Liver (tissue), 3 donors: Measurements from ENCODE around the gene HYLS1.

ENCODE experiments used
- ATF3 ChIP-seq: IDR thresholded peaks from 2 replicates; pipeline ENCODE4 v1.6.1; 2016; ENCODE audit warnings: antibody characterized with exemption
- CTCF ChIP-seq: fragments of 150-350 bp; IDR thresholded peaks from 2 replicates; pipeline ENCODE4 v1.5.1; 2017; ENCODE audit warnings: improper control_type of control experiment, low read depth, low read length; ENCODE audit not compliant: missing input control
- FOXA1 ChIP-seq: IDR thresholded peaks from 2 replicates; pipeline ENCODE4 v1.6.1; 2016; ENCODE audit warnings: antibody characterized with exemption
- HNF4A ChIP-seq, 2 donors: conservative IDR thresholded peaks; 2 replicates each; pipeline ENCODE4 v1.6.1; 2016; ENCODE audit warnings: antibody characterized with exemption in 2 of 2, mild to moderate bottlenecking in 2 of 2
- JUND ChIP-seq, 2 donors: IDR thresholded peaks; 2 replicates each; pipeline ENCODE4 v1.6.1; 2016; ENCODE audit warnings: antibody characterized with exemption in 2 of 2
- MAX ChIP-seq: IDR thresholded peaks from 2 replicates; pipeline ENCODE4 v1.6.1; 2016; ENCODE audit warnings: antibody characterized with exemption
- NR2F2 ChIP-seq: IDR thresholded peaks from 2 replicates; pipeline ENCODE4 v1.6.1; 2016; ENCODE audit warnings: antibody characterized with exemption
- RAD21 ChIP-seq, 2 donors: IDR thresholded peaks; 2 replicates each; pipeline ENCODE4 v1.6.1; 2016; ENCODE audit warnings: antibody characterized with exemption in 2 of 2, mild to moderate bottlenecking in 2 of 2
- REST ChIP-seq: IDR thresholded peaks from 2 replicates; pipeline ENCODE4 v1.6.1; 2016; ENCODE audit warnings: antibody characterized with exemption, mild to moderate bottlenecking
- RXRA ChIP-seq, 2 donors: IDR thresholded peaks; 2 replicates each; pipeline ENCODE4 v1.6.1; 2017 to 2018; ENCODE audit warnings: antibody characterized with exemption in 2 of 2, mild to moderate bottlenecking in 1 of 2
- SP1 ChIP-seq: IDR thresholded peaks from 2 replicates; pipeline ENCODE4 v1.6.1; 2018; ENCODE audit warnings: antibody characterized with exemption, mild to moderate bottlenecking
- TAF1 ChIP-seq: conservative IDR thresholded peaks from 2 replicates; pipeline ENCODE4 v1.6.1; 2016; ENCODE audit warnings: antibody characterized with exemption, mild to moderate bottlenecking
- YY1 ChIP-seq: IDR thresholded peaks from 2 replicates; pipeline ENCODE4 v1.6.1; 2016; ENCODE audit warnings: antibody characterized with exemption, mild to moderate bottlenecking
- ZBTB33 ChIP-seq: IDR thresholded peaks from 2 replicates; pipeline ENCODE4 v1.6.1; 2016; ENCODE audit warnings: antibody characterized with exemption
- donor health status: healthy.
- donor health status: healthy.

GRCh38 chr11:125916683-125917347 lies 29.3 kb downstream of the HYLS1 start:
- no peak for TF ChIP-seq CTCF
- no peak for TF ChIP-seq JUND (IDR thresholded peaks at IDR 0.05)
- TF ChIP-seq TAF1: no peak
- TF ChIP-seq YY1: no peak
- no peak for TF ChIP-seq ATF3
- TF ChIP-seq MAX: no peak
- no peak for TF ChIP-seq SP1
- no peak for TF ChIP-seq RAD21 (IDR thresholded peaks at IDR 0.05)
- no peak for TF ChIP-seq ZBTB33
- no peak for TF ChIP-seq HNF4A (conservative IDR thresholded peaks at IDR 0.05)
- TF ChIP-seq REST: no peak
- TF ChIP-seq RXRA (IDR thresholded peaks at IDR 0.05): no peak
- TF ChIP-seq NR2F2: no peak
- no peak for TF ChIP-seq FOXA1
